HEK293T (cell line): ENCODE results near the gene KRT25.
"Not testable (repeated sequence)": the region's sequence is repeated elsewhere in the genome, so short reads cannot be mapped to it uniquely, and the experiment has no call there.

Experiments used
- CTCF ChIA-PET: fragments of 350-600 bp; formaldehyde crosslinking; extraction: SDS; loops from one replicate; lab custom pipeline; 2021; ENCODE audit warnings: antibody characterized with exemption, inconsistent platforms; lab: Yijun Ruan, JAX
- POLR2A ChIA-PET: fragments of 350-600 bp; formaldehyde crosslinking; extraction: SDS; loops from one replicate; lab custom pipeline; 2020; ENCODE audit warnings: antibody characterized with exemption, inconsistent platforms; lab: Yijun Ruan, JAX
- DNase-seq: peaks from one replicate; pipeline ENCODE4 v3.0.0; 2012; ENCODE audit warnings: mixed read lengths; ENCODE audit errors: extremely low spot score
- ARNT ChIP-seq: fragments of 450-650 bp; IDR thresholded peaks from 2 replicates; pipeline ENCODE4 v1.6.1; 2017; ENCODE audit warnings: mild to moderate bottlenecking
- BHLHE40 ChIP-seq: fragments of 450-650 bp; IDR thresholded peaks from 2 replicates; pipeline ENCODE4 v1.6.1; 2016; ENCODE audit warnings: mild to moderate bottlenecking, moderate library complexity, borderline replicate concordance
- CTBP1 ChIP-seq: fragments of 450-650 bp; IDR thresholded peaks from 2 replicates; pipeline ENCODE4 v1.6.1; 2016; ENCODE audit warnings: borderline replicate concordance
- ELF4 ChIP-seq: fragments of 450-650 bp; IDR thresholded peaks from 2 replicates; pipeline ENCODE4 v1.6.1; 2017; ENCODE audit warnings: antibody characterized with exemption
- FOXA1 ChIP-seq: fragments of 450-650 bp; IDR thresholded peaks from 2 replicates; pipeline ENCODE4 v1.6.1; 2016; ENCODE audit warnings: mild to moderate bottlenecking
- FOXK2 ChIP-seq: fragments of 450-650 bp; IDR thresholded peaks from 2 replicates; pipeline ENCODE4 v1.6.1; 2016; ENCODE audit warnings: mild to moderate bottlenecking
- FOXM1 ChIP-seq: fragments of 450-650 bp; IDR thresholded peaks from 2 replicates; pipeline ENCODE4 v1.6.1; 2017; ENCODE audit warnings: mild to moderate bottlenecking, borderline replicate concordance
- HDGF ChIP-seq: fragments of 450-650 bp; IDR thresholded peaks from 2 replicates; pipeline ENCODE4 v1.6.1; 2017; ENCODE audit warnings: antibody characterized with exemption, borderline replicate concordance
- L3MBTL2 ChIP-seq: fragments of 450-650 bp; conservative IDR thresholded peaks from 2 replicates; pipeline ENCODE4 v1.6.1; 2016; ENCODE audit warnings: mild to moderate bottlenecking
- LEF1 ChIP-seq: fragments of 450-650 bp; IDR thresholded peaks from 2 replicates; pipeline ENCODE4 v1.6.1; 2017; ENCODE audit warnings: mild to moderate bottlenecking, borderline replicate concordance
- NFRKB ChIP-seq: fragments of 450-650 bp; IDR thresholded peaks from 2 replicates; pipeline ENCODE4 v1.6.1; 2016; ENCODE audit warnings: mild to moderate bottlenecking, moderate library complexity
- PKNOX1 ChIP-seq: fragments of 450-650 bp; IDR thresholded peaks from 2 replicates; pipeline ENCODE4 v1.6.1; 2016
- SP1 ChIP-seq: fragments of 450-650 bp; IDR thresholded peaks from 2 replicates; pipeline ENCODE4 v1.6.1; 2017
- SUZ12 ChIP-seq: fragments of 450-650 bp; IDR thresholded peaks from 2 replicates; pipeline ENCODE4 v1.6.1; 2016; ENCODE audit warnings: mild to moderate bottlenecking
- TARDBP ChIP-seq: fragments of 450-650 bp; IDR thresholded peaks from 2 replicates; pipeline ENCODE4 v1.6.1; 2016
- ZNF384 ChIP-seq: fragments of 450-650 bp; IDR thresholded peaks from 2 replicates; pipeline ENCODE4 v1.6.1; 2016

KRT25 gene

GRCh38 chr17:40765657-40766056, 10.5 kb upstream of the KRT25 start:
- POLR2A ChIA-PET, result no interaction called here
- no peak for TF ChIP-seq FOXA1
- no peak for TF ChIP-seq ELF4
- no peak for DNase-seq
- CTCF ChIA-PET, result no interaction called here

- TF ChIP-seq L3MBTL2 (no peak), ELF4 (no peak), ZNF384 (no peak), CTBP1 (no peak), BHLHE40 (no peak), LEF1 (no peak), HDGF (no peak), NFRKB (no peak), TARDBP (no peak), SUZ12 (no peak), FOXM1 (no peak), SP1 (no peak), ARNT (no peak), FOXK2 (no peak), PKNOX1 (no peak), FOXA1 (no peak)
- ChIA-PET CTCF (no interaction called here), POLR2A (no interaction called here)
- DNase-seq, result no peak
Measured at GRCh38 chr17:40763752-40764151, 8.6 kb upstream of the KRT25 start.

- ChIA-PET CTCF (no interaction called here), POLR2A (no interaction called here)
- TF ChIP-seq BHLHE40 (no peak), ELF4 (no peak), PKNOX1 (no peak), ARNT (no peak), L3MBTL2 (no peak)
- DNase-seq, result no peak
Measured at GRCh38 chr17:40760105-40761016, 5.2 kb upstream of the KRT25 start.

GRCh38 chr17:40753804-40754203, 1.3 kb downstream of the KRT25 start:
- TF ChIP-seq FOXK2, result no peak
- no peak for DNase-seq
- CTCF ChIA-PET, result no interaction called here
- POLR2A ChIA-PET, result no interaction called here

GRCh38 chr17:40751065-40751464, 4.1 kb downstream of the KRT25 start:
- POLR2A ChIA-PET, result no interaction called here

GRCh38 chr17:40750391-40750790, 4.7 kb downstream of the KRT25 start:
- TF ChIP-seq FOXM1 (no peak), PKNOX1 (no peak), SUZ12 (no peak), L3MBTL2 (no peak), ELF4 (no peak), HDGF (no peak), ZNF384 (no peak), NFRKB (no peak), TARDBP (no peak), FOXA1 (no peak), LEF1 (no peak)
- CTCF ChIA-PET, result interaction anchor here (0.8 kb wide), 1 partner anchor 12 kb away, joined by 3 read pairs; no protein-coding TSS in a partner anchor
- DNase-seq, result no peak
- POLR2A ChIA-PET, result no interaction called here

More at GRCh38 chr17:40751065-40751464, 4.1 kb downstream of the KRT25 start:
- CTCF ChIA-PET, result interaction anchor here (0.8 kb wide), 1 partner anchor 11 kb away, joined by 3 read pairs; no protein-coding TSS in a partner anchor
- DNase-seq, result no peak
- TF ChIP-seq BHLHE40 (no peak), CTBP1 (no peak), FOXK2 (no peak), HDGF (no peak), PKNOX1 (no peak), FOXA1 (no peak), ELF4 (no peak), L3MBTL2 (no peak), LEF1 (no peak), FOXM1 (no peak), ARNT (no peak), SUZ12 (no peak), NFRKB (no peak), TARDBP (no peak), ZNF384 (no peak)

- POLR2A ChIA-PET, CTCF ChIA-PET: not testable (repeated sequence)
Measured at GRCh38 chr17:40748666-40749065, 6.5 kb downstream of the KRT25 start.

More at GRCh38 chr17:40748666-40749065, 6.5 kb downstream of the KRT25 start:
- not testable (repeated sequence) for DNase-seq
